ENCODE measurements around the gene DCLK1.

- no peak for TF ChIP-seq EZH2 (IDR thresholded peaks at IDR 0.05)
- TF ChIP-seq, protein P1, sequence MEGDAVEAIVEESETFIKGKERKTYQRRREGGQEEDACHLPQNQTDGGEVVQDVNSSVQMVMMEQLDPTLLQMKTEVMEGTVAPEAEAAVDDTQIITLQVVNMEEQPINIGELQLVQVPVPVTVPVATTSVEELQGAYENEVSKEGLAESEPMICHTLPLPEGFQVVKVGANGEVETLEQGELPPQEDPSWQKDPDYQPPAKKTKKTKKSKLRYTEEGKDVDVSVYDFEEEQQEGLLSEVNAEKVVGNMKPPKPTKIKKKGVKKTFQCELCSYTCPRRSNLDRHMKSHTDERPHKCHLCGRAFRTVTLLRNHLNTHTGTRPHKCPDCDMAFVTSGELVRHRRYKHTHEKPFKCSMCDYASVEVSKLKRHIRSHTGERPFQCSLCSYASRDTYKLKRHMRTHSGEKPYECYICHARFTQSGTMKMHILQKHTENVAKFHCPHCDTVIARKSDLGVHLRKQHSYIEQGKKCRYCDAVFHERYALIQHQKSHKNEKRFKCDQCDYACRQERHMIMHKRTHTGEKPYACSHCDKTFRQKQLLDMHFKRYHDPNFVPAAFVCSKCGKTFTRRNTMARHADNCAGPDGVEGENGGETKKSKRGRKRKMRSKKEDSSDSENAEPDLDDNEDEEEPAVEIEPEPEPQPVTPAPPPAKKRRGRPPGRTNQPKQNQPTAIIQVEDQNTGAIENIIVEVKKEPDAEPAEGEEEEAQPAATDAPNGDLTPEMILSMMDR (IDR thresholded peaks at IDR 0.05), result no peak
These were observed 359.3 kb downstream of the DCLK1 start for GRCh38 chr13:35771898-35772297.
